Stimulated activated CD4-positive, alpha-beta T cell treated with anti-CD3 and anti-CD28 coated beads, Interleukin-15, amount 100 ng/mL, for 48 hours (primary cell): ENCODE measurements around the gene HENMT1.

ENCODE experiments used
- DNase-seq, 2 donors: peaks; one replicate each; pipeline ENCODE4 v3.0.0-alpha.2; 2020; ENCODE audit warnings: low read depth in 2 of 2

HENMT1 gene

DNA sequence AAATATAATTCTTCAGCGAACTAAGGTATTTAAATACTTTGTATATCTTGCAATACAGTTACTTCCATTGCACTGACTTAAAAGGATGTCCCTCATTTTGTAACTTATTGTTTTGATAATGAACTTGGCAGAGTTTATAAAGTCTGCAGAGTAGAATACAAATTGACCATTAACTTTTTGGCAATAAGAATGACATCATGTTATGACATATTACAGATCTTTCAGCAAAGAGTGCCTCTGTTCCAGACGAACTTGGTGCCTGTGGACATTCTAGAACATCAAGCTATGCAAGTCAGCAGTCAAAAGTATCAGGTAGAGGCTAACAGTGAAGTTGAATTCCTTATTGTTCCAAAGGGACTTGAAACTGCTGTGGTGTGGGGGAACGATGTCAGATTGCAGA lies 32.9 kb downstream of the HENMT1 start:
- DNase-seq, result no peak

DNA sequence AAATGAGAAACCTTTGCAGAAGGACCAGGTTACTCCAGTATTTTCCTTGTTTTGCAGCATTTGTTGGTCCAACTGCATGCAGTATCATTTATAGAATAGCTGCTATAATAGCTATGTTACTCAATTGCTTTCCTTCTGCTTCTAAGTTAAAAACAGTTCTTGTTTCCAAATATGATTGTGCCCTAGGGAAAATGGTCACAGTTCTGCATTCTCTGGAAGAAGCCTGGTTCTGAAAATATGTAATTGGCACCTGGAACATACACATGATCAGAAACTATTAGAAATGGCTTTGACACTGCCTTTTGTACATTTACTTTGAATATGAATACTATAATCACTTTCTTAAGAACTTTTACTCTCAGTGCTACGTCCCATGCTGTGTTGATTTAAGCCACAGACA lies 33.6 kb downstream of the HENMT1 start:
- no peak for DNase-seq

DNA sequence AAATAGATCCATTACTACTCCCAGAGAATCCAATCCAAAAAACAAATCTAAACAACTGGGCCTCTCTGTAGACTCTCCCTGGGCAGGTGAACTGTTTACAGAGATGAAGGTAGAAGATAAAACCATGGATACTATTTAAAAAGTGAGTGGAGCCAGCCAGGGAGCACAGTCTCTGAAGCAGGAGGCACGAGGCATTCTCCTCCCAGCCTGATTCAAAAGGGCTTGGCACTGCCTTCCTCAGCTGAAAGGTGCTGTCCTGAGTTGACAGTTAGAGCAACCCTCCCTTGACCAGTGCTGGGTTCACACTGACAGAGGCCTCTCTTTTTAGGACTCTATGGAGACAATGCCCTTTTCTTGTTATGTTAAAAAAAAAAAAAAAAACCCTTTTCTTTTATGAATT lies 36.8 kb downstream of the HENMT1 start:
- DNase-seq, result no peak

DNA sequence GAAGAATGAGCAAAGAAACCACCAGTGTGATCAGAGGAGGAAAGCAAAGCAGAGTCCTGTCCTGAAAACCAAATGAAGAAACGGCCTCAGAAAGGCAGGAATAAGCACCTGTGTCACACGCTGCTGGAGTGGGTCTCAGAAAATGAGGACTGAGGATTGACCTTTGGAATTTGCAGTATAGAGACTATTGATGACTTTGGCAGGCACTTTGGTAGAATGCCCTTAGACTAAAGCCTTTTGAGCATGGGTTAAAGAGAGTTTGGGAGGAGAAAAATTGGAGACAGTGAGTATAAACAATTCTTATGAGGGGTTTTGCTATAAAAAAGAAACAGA lies 43.2 kb downstream of the HENMT1 start:
- DNase-seq, result no peak

DNA sequence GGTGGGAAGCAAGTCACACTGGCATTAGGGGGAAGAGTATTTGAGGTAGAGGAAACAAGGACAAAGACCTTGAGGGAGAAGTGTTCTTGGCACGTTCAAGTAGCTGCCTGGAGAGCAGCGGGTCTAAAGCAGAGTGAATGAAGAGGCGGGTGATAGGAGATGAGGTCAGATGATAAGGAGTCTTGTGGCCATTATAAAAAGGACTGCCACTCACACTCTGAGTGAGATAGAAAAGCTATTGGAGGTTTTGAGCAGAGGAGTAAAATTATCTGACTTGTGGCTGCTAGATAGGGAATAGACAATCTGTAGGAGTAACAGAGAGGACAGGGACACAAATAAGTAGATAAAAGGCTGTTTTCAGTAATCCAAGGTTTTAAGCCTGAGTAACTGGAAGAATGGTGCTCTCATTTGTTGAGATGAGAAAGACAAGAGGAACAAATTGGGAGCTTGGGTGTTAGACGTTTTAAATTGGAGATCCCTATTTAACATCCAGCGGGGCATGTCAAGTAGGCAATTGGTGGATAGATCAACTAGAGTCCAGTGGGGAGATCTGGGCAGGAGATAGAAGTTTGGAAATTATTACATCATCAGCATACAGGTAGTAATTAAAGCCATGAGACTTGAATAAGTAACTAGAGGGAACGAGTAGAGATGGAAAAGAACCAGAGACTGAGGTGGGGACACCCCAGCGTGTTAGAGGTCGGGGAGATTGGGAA lies 43.7 kb downstream of the HENMT1 start:
- no peak for DNase-seq

DNA sequence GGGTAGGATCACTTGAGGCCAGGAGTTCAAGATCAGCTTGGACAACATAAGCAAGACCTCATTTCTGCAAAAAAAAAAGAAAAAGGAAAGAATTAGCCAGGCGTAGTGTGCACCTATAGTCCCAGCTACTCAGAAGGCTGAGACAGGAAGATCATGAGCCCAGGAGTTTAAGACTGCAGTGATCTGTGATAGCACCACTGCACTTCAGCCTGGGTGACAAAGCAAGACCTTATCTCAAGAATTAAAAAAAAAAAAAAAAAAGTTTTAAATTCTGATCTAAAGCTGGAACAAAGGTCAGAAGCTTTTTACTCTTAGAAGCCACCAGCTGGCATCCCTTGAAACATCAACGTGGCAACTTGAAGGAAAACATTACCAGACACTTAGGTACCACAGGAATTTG lies 45.3 kb downstream of the HENMT1 start:
- no peak for DNase-seq

DNA sequence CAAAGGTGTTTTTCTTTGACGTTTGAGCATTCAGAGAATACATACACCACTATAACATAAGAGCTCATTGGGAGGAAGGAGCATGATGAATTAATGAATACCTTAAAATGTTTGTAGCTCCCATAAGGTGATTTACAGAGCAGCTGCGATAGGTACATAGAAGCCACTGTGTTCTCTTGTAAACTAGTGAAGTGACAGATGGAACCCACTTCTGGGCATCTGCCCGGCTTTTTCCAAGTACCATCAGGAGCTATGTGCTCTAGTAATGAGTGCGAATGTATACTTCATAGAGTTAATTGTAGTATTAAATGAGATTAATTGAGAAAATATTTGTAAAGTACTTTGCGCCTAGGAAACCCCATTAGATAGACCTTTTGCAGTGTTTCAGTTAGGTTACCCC lies 48.4 kb downstream of the HENMT1 start:
- no peak for DNase-seq

DNA sequence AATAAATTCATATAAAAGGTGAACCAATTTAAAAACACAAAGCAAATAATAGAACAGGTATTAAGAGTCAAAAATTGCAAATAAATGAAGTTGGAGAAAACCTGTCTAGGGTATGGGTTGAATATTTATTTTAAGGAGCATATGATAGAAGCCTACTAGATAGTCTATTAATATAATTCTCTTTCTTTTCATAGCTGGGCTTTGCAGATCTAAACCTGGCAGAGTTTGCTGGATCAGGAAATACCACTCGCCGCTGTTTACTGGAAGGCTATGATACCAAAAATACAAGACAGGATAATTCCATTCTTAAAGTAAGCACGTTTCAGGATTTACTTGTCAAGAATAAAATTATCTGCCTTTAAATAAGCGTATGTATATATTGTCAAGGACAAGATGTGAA lies 48.9 kb downstream of the HENMT1 start:
- no peak for DNase-seq

DNA sequence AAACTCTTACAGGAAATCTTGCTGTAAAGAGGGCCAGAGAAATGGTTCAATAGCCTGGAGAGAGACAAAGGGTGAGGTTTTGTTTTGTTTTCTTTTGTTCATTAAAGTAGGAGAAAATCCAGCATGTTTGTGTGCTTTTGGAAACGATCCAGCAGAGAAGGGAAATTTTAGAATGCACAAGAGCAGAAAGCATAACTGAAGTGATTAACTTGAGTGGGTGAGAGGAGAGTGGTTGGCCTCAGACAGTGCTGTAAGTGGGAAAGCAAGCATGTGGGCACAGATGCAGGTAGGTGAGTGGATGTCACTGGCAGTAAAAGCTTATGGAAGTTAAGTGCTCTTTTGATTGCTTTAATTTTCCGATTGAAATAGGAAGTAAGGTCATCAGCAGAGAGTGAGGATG lies 50.8 kb downstream of the HENMT1 start:
- DNase-seq, result no peak

DNA sequence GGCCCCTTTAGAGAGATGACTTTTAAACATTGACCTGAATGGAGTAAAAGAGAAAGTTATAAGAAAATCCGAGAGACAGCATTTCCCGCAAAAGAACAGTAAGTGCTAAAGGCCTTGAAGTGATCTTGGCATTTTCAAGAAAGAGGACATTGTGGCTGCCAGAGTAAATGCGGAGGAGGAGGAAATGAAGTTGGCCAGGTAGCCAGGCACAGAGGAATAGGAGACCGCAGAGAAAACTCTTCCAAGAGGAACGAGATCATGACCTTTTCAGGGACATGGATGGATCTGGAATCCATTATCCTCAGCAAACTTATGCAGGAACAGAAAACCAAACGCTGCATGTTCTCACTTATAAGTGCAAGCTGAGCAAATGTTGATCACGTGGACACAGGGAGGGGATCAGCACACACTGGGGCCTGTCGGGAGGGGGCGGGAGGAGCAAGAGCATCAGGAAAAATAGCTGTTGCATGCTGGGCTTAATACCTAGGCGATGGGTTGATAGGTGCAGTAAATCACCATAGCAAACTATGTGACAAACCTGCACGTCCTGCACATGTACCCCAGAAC lies 51.3 kb downstream of the HENMT1 start:
- DNase-seq, result no peak

DNA sequence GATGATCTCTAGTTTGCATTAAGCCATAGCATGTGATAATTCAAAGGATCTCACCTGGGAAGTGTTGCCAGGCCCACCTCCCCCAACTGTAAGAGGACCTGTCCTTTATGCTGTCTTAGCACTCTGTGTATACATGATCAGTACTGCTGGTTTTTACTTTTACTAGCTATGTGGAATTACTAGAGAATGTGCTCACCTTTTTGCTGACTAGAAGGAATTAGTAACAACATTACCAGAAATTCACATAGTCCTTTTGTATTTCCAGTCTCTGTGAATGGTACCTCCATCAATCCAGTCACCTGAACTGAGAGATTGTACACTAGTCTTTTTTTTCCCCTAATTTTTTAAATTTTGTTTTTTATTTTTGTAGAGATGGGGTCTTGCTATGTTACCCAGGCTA lies 54.4 kb downstream of the HENMT1 start:
- no peak for DNase-seq

DNA sequence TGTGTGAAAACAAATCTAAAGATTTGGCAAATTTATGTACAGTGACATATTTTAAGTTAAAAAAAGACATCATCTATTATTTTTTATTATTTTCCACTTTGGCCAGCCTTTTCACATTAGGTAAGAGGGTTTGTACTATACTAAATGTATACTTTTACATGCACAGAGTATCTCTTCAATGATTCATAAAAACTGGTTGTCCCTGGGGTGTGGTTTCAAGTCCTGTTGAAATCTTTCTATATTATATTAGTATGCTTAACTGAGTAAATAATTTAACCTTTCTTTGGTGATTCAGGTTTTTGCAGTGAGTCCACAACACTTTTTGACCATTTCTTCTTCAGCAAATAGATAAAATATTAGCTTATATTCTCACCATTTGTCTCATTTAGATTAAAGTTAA lies 55.3 kb downstream of the HENMT1 start:
- no peak for DNase-seq

DNA sequence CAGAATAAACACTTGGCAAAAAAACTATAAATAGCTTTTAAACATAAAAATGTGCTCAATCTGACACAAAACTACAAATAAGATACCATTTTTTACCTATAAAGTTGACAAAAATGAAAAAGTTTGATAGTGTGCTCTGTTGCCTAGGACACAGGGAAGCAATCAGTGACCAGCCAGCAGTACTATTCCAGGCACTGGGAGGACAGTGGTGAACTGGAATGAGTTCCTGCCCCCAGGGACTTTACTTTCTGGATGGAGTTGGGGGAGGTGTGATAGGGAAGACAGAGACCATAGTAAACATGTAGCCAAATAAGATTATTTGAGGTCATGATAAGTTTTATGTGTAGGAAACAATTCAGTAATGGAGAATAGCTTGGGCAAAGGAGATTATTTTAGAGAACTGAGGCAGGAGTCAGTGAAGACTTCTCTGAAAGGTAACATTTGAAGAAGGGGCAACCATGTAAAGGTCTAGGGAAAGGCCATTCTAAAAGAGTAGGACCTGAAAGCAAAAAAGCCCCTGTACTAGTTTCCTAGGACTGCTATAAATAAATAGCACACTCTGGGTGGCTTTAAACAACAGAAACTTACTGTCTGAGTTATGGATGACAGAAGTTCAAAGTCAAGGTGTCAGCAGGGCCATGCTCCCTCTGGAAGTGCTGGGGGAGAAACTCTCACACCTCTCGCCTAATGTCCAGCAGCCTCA lies 59.0 kb downstream of the HENMT1 start:
- no peak for DNase-seq

DNA sequence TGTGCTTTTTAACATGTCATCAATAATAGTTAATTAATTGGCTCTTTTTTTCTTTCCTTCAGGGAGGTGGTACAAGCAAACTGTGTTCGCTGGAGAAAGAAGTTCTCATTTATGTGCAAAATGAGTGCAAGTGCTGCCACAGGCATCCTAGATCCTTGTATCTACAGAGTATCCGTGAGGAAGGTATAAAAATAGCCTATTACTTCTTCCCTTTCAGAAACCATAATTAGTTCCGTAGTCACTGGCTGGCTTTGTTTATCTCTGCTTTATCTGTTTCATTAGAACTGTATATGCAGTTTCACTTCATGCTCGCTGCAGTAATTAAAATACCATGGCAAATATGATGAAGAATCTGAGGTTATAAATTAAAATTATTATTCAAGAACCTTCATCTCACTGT lies 60.4 kb downstream of the HENMT1 start:
- DNase-seq, result no peak

DNA sequence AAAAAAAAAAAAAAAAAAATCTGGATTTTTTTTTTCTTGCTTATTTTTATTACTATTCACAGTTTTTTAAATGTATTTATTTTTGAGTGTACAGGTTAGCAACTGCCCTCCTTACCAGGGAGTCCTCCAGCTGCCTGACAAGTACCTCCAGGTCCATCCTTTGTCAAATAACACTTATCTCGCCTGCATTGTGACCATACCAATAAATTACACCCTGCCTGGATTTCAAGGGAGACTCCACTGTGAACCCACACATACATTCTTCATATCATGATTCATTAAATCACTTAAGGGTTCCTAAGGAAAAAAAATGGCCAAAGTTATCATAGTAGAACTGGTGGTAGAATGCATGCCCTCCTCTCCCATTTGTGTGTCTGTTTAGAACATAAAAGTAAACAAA lies 62.6 kb downstream of the HENMT1 start:
- no peak for DNase-seq
